ENCODE data around the gene SYNPO2. TPM values are rescaled to one million over a fixed set of nuclear protein-coding genes. Genes with fewer than 3 reads are reported as not detected.

Gene SYNPO2
- total RNA-seq, 2 experiments from 2014 or later = 0.22 to 0.41 TPM

GRCh38 chr4:118909173-118909956 is 20.7 kb downstream of the SYNPO2 start:
- CTCF ChIA-PET = no interaction called here
- POLR2A ChIA-PET = no interaction called here
- peaks cover 38% of the 10 kb centered on the region for H3K27me3 Mint-ChIP-seq

GRCh38 chr4:118910221-118910620 is 21.6 kb downstream of the SYNPO2 start:
- Histone ChIP-seq H3K27me3 (ENCODE audit: control insufficient read depth in 1 of 2, insufficient read depth in 2 of 2, low read length in 2 of 2) (peaks cover 0 to 6% of the 10 kb centered on the region in 2 experiments), H3K4me1 (ENCODE audit: insufficient read depth, low read length) (no peaks in the 10 kb centered on the region), H3K4me3 (ENCODE audit: low read length) (no peak overlapping the region), H3K27ac (ENCODE audit: low read depth in 1 of 2, low read length in 2 of 2) (no peak overlapping the region), H3K36me3 (ENCODE audit: insufficient read depth, low read length) (no peaks in the 10 kb centered on the region), H3K9me3 (ENCODE audit: control insufficient read depth in 1 of 2, insufficient read depth in 1 of 2, low read length in 2 of 2) (no peaks in the 10 kb centered on the region)
- Mint-ChIP-seq H3K4me1 (ENCODE audit: low read depth) (no peaks in the 10 kb centered on the region), H3K36me3 (ENCODE audit: low read depth) (no peaks in the 10 kb centered on the region), H3K27ac (no peak overlapping the region), H3K9me3 (no peaks in the 10 kb centered on the region), H3K27me3 (peaks cover 29% of the 10 kb centered on the region), H3K4me3 (no peak overlapping the region)
- ChIA-PET POLR2A (no interaction called here), CTCF (no interaction called here)
- ATAC-seq (ENCODE audit: poor library complexity) (no peak), DNase-seq (no peak)
- intact Hi-C loops (cut with DNase I, micrococcal nuclease) = no loop called here
- TF ChIP-seq CTCF (IDR thresholded peaks at IDR 0.05) = no peak

More at GRCh38 chr4:118909173-118909956, 20.7 kb downstream of the SYNPO2 start:
- Mint-ChIP-seq H3K27ac (no peak overlapping the region), H3K9me3 (no peaks in the 10 kb centered on the region), H3K36me3 (ENCODE audit: low read depth) (no peaks in the 10 kb centered on the region), H3K4me3 (no peak overlapping the region), H3K4me1 (ENCODE audit: low read depth) (no peaks in the 10 kb centered on the region)
- Histone ChIP-seq H3K9me3 (ENCODE audit: control insufficient read depth in 1 of 2, insufficient read depth in 1 of 2, low read length in 2 of 2) (no peaks in the 10 kb centered on the region), H3K4me1 (ENCODE audit: insufficient read depth, low read length) (no peaks in the 10 kb centered on the region), H3K36me3 (ENCODE audit: insufficient read depth, low read length) (no peaks in the 10 kb centered on the region), H3K27ac (ENCODE audit: low read depth in 1 of 2, low read length in 2 of 2) (no peak overlapping the region), H3K27me3 (ENCODE audit: control insufficient read depth in 1 of 2, insufficient read depth in 2 of 2, low read length in 2 of 2) (peaks cover 3 to 6% of the 10 kb centered on the region in 2 experiments), H3K4me3 (ENCODE audit: low read length) (no peak overlapping the region)
- ATAC-seq (ENCODE audit: poor library complexity) (no peak), DNase-seq (no peak)
- no peak for TF ChIP-seq CTCF (IDR thresholded peaks at IDR 0.05)
- intact Hi-C loops (cut with DNase I, micrococcal nuclease) = no loop called here

GRCh38 chr4:118911238-118911703 is 22.6 kb downstream of the SYNPO2 start:
- ChIA-PET CTCF (interaction anchor here (1.1 kb wide), 1 partner anchor 11 kb away, joined by 3 read pairs; no protein-coding TSS in a partner anchor), POLR2A (no interaction called here)
- Histone ChIP-seq H3K36me3 (ENCODE audit: insufficient read depth, low read length) (no peaks in the 10 kb centered on the region), H3K4me1 (ENCODE audit: insufficient read depth, low read length) (no peaks in the 10 kb centered on the region), H3K4me3 (ENCODE audit: low read length) (no peak overlapping the region), H3K9me3 (ENCODE audit: control insufficient read depth in 1 of 2, insufficient read depth in 1 of 2, low read length in 2 of 2) (no peaks in the 10 kb centered on the region), H3K27me3 (ENCODE audit: control insufficient read depth in 1 of 2, insufficient read depth in 2 of 2, low read length in 2 of 2) (peaks cover 0 to 6% of the 10 kb centered on the region in 2 experiments), H3K27ac (ENCODE audit: low read depth in 1 of 2, low read length in 2 of 2) (no peak overlapping the region)
- H3K4me1 Mint-ChIP-seq (ENCODE audit: low read depth) = no peaks in the 10 kb centered on the region
- DNase-seq (no peak), ATAC-seq (ENCODE audit: poor library complexity) (no peak)
- TF ChIP-seq CTCF (IDR thresholded peaks at IDR 0.05) = no peak
- no peaks in the 10 kb centered on the region for H3K36me3 Mint-ChIP-seq (ENCODE audit: low read depth)
- intact Hi-C loops (cut with DNase I, micrococcal nuclease) = no loop called here
- peaks cover 23% of the 10 kb centered on the region for H3K27me3 Mint-ChIP-seq
- no peak overlapping the region for H3K4me3 Mint-ChIP-seq
- no peaks in the 10 kb centered on the region for H3K9me3 Mint-ChIP-seq
- no peak overlapping the region for H3K27ac Mint-ChIP-seq
